ENCODE measurements around the gene CALHM1. TPM values are rescaled to one million over a fixed set of nuclear protein-coding genes. Genes with fewer than 3 reads are reported as not detected.
"Not testable (repeated sequence)": the region's sequence is repeated elsewhere in the genome, so short reads cannot be mapped to it uniquely, and the experiment has no call there.

CALHM1 gene, protein sequence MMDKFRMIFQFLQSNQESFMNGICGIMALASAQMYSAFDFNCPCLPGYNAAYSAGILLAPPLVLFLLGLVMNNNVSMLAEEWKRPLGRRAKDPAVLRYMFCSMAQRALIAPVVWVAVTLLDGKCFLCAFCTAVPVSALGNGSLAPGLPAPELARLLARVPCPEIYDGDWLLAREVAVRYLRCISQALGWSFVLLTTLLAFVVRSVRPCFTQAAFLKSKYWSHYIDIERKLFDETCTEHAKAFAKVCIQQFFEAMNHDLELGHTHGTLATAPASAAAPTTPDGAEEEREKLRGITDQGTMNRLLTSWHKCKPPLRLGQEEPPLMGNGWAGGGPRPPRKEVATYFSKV
- polyA plus RNA-seq (2014; cell fraction: cytosol; rRNA removed) = 0.12 and 0.23 TPM in 2 replicates
- 0.18 TPM in 1 of 2 replicates, not detected in the other for polyA plus RNA-seq (2014; cell fraction: nucleus; rRNA removed)

DNA sequence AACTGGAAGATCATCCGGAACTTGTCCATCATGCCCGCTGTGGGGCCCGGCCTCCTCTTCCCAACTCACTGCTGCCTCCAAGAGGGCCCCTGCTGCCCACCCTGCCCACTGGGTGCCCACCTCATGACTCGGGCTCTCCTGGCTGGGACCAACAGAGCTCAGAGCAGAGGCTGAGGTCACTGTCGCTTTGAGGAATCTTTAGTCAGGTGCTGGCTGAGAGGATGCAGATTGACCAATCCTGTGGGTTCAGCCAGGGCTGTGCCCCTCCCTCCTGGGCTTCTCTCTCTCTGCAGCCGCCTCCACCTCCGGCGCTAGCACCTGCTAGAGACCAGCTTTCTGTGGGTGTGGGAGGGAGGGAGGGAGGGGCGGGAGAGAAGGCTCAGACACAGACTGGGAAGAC lies at the start of gene CALHM1:
CALHM1 (minus strand) TSS at position 181 of the 400 bp plus-strand sequence; CDS start at position 32, 149 bp downstream.
- peak; percentile 72 for DNase-seq (ENCODE audit: low spot score)

DNA sequence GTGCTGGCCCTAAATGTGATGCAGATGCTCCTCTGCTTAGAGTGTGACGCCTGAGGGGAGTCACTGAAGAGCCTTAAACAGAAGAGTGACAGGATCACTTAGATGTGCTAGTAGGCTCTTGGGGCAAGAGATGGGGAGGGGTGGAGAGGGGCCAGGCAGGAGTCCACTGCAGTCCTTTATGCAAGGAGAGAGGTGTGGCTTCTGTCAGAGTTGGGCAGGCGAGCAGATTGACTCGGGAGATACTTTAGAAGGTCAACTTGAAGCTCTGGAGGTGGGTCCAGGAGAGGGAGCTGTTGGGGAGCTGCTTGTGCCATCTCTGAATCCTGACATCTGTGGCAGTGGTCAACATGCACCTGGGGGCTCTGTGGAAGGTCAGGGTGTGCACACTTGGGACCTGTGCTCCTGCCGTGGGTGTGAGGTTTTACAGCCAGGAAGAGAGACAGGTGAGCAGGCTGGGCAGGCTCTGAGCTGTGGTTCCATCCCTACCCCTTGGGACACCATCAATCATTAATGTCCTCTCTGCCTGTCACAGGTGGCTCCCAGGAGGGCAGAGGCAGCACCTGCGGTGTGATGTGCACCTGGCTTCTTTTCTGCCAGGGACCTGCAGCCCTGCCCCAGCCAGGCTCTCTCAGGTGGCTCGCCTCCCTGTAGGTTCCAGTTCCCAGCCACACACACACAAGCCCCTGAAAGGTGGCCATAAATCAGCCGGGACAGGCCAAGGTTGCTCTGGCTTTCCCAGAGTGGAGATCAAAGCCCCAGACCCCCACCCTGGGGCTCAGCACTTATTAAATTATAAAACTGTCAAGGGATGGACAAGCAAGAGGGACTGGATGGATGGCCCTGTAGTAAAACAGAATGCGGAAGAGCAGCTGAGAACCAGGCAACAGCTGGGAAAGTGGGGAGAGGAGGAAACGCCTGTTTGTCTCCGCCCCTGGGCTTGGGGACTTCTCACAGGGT lies 48.8 kb upstream of the CALHM1 start:
- DNase-seq (ENCODE audit: low spot score) = peak; percentile 91

DNA sequence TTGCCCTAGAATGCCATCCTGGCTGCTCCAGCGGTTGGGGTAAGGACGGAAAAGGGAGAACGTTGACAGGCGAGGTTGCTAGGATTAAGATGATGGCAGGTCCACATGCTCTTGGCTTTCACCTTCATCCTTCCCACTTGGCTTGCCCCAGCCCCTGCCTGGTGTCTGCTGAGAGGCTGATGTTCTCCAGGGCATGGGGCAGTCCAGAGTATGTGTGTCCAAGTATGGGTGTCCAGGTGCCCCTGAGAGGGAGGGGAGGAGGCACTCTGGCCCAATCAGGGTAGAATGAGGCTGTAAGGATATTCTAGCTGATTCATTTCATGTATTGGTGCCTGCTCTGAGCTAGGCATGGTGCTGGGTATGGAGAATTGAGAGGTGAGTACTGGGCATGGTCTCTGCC lies 47.4 kb upstream of the CALHM1 start:
- no peak for DNase-seq (ENCODE audit: low spot score)

DNA sequence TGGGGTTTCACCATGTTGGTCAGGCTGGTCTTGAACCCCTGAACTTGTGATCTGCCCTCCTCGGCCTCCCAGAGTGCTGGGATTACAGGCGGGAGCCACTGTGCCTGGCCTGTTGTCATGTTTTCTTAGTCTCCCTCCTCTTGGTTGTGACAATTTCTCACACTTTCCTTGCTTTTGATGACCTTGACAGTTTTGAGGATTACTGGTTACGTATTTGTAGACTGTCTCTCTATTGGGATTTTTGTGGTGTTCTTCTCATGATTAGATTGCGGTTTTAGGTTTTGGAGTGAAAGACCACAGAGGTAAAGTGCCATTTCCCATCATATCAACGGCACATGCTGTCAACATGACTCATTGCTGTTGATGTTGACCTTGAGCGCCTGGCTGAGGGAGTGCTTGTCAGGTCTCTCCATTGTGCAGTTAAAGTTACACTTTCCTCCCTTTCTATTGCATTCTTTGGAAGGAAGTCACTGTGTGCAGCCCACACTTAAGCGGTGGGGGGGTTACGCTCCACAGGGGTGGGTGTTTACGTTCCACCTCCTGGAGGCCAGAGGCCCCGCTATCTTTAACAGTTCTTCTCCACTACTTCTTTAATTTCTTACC lies 45.6 kb upstream of the CALHM1 start:
- no peak for DNase-seq (ENCODE audit: low spot score)

DNA sequence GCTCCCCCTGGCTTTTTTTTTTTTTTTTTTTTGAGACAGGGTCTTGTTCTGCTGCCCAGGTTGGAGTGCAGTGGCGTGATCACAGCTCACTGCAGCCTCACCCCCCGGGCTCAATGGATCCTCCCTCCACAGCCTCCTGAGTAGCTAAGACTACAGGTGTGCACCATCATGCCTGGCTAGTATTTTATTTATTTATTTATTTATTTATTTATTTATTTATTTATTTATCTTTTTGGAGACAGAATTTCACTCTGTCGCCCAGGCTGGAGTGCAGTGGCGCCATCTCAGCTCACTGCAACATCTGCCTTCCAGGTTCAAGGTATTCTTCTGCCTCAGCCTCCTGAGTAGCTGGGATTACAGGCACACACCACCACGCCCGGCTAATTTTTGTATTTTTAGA lies 45.1 kb upstream of the CALHM1 start:
- DNase-seq (ENCODE audit: low spot score) = not testable (repeated sequence)

DNA sequence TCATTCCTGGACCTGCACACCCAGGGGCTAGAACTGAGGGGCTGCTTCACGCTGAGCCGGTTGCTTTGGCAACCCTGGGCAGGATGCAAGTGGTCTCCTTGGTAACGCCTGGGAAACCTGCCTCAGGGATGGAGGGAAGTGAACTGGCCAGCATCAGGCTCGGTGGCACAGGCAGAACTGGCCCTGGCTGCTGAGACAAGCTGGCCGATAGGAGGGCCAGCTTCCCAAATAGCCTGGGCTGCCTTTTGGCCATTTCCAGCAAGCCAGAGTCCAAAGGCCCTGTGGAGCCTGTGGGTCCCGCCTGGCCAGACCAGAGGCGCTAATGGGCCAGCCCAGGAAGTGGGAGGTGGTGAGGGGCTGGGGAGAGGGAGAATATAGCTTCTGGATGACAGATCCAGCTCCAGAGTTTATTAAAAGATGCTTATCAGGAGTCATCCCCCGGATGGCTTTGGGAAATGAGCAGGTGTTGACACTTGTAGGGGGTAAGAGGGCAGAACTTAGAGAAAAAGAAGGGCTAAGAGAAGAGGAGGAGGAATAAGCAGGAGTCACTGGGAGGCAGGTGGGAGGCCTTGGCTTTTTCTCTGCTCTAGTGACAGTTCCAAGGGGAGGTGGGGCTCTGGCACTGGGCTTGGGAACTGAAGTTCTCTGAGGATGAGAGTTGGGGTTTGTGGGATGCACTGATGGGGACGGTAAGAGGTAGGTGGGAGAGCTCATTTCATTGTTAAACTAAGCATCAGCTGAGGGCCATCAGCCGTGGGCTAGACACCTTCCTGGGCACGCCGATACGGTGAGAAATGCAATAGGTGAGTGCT lies 44.4 kb upstream of the CALHM1 start:
- DNase-seq (ENCODE audit: low spot score) = peak; percentile 79

DNA sequence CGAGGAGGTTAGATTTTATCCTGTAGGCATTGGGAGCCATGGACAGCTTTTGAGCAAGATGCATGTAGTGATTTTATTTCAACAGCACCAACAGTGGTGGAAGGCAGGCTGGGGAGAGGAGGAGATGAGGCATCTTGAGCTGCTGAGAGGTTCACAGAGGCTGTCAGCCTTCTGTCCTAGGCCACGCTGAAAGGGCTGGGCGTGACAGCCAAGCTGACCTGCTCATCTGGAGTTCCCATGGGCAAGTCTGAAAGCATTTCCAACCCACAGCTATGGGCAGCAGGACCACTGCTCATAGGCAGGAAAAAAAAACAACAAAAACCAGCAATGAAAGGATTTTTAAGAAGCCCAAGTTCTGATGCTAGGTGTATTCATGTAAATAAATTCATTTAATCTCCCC lies 42.5 kb upstream of the CALHM1 start:
- no peak for DNase-seq (ENCODE audit: low spot score)

DNA sequence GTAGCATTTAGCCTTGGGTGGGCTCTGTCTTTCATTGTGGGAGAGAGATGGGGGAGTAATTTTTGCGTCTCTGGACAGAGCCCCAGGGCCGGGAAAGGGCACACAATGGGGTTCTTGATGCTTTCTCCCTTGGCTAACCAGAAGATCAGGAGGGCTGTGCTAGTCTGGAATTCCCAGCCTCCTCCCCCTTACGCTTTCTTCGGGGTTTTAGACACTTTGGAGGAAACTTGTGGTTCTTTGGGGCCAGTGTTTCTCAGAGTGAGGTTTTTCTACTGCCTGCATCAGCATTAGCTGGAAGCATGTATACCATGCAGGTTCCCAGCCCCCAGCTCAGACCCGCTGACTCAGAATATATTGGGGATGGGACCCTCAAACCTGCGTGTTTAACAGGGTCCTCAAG lies 41.8 kb upstream of the CALHM1 start:
- no peak for DNase-seq (ENCODE audit: low spot score)

DNA sequence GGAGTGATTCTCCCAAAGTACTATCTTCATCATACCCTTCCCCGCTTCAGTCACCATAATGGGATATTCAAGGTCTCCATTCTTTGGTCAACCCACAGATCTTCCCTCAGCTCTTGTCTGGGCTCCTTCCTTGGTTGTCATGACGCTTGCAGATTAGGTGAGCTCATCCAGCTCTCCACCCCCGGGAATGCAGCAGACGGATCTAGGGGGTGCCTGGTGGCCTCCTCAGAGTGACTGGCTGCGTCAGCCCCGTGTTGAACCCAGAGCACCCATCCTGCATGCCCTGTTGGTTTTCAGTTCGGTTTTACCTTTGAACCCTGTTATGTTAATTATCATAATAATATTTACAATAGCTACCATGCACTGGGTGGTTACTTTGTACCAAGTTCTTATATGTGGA lies 41.2 kb upstream of the CALHM1 start:
- DNase-seq (ENCODE audit: low spot score) = no peak

DNA sequence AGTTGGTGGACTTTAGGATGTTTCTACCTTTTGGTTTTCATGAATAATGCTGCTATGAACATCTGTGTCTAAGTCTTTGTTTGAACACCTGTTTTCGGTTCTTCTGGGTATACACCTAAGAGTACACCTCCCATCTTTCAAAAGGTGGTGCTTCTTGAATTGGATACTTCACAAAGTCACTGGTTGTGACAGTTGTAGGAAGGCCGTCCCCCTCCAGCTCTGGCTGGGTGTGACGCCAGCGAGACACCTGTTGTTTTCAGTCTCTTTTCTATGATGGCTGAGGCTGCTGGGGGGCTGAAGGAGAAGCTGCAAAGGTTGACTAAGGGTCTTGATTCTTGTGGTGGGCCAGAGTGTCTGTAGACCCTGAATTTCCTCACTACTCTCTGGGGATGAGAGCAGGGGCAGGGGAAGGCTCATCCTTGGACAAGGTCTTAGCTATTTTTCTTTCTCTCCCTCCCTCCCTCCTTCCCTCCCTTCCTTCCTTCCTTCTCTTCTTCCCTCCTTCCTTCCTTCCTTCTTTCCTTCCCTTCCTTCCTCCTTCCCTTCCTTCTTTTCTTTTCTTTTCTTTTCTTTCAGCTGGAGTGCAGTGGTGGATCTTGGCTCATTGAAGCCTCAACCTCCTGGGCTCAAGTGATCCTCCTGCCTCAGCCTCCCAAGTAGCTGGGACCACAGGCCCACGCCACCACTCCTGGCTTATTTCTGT lies 40.4 kb upstream of the CALHM1 start:
- DNase-seq (ENCODE audit: low spot score) = no peak

DNA sequence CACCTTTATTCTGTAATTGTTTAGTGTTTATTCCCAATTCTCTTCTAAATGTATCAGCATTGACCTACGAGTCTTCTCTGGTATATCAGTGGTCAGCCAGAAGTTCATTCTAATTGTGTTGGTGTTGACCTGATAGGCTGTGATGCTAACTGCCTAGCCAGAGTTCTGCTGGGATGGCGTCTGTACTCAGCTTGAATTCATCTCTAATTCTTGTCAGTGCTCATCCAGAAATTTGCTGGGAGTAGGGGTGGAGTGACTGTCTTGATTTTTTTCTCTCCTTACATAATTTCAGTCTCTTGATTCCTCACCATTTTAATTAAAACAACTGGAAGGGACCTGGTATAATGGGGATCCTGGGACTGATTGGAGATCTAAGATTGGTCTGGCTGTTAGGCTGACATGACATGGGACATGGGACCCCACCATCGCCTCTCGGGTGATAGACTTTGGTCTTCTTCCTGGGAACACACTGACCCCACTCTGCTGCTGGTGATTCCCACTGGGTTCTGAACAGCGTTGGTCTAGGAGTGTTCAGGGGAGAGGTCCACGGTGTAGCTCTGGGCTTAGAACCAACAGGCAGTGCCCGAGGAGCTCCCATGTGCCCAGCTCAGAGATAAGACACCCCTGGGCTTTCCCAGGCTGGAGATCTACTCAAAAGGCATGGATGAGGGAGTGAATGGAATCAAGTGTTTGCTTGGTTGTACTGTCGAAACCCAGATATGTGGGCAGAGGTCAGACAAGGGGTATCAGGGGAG lies 38.6 kb upstream of the CALHM1 start:
- no peak for DNase-seq (ENCODE audit: low spot score)

DNA sequence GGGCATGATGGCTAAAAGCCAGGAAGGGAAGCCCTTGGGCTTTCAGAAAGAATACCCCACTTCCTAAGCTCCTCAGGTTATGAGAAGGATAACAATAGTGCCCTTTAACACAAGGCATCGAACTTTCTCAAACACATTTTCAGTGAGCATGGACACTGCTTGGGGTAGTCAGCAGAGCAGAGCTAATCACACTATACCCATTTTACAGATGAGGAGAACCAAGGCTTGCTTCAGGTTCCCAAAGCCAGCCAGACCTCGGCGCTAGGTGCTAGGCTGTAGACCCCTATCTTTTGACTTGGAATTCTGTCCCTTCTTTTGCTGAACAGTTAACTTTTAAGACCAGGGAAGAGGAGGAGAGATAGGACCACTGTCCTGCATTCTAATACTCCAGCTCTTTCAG lies 36.6 kb upstream of the CALHM1 start:
- DNase-seq (ENCODE audit: low spot score) = no peak

DNA sequence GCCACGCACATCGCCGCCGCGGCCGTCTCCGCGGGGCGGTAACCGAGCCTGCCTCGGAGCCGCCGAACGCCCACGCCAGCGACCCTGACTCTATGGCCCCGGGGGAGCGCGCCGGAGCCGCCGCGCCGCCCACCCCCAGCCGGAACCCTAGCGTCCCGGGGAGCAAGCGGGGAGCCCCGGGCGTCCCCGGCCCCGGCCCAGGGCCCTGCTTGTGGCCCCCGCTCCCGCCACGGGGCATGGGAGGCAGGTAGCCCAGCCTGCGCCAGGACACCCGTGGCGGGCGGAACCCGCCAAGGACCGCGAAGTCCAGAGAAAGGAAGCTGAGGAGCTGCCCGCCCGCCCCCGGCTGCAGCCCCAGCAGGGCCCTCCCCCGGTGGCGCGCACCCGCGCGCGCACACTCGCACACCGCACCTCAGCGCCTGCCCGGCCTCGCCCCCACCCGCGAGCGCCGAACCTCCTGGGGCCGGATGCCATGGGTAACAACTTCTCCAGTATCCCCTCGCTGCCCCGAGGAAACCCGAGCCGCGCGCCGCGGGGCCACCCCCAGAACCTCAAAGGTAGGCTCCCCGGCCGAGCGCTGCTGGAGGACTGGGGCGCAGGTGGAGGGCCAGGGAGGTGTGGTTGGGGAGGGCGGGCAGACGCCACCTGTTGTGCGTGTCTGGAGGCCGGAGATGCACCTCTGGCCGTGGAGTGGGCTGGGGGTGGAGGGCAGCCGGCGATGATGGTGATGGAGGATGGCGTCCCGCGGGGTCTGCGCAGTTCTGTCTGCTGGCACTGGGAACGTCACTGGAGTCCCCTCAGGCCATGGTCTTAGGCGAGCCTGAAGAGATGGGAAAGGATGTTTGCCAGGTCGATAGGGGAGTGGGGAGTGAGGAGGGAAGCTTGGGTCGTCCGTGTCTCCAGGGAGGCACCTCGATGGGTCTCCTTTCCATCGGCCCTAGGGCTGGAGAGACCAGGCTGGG lies 35.5 kb upstream of the CALHM1 start:
- DNase-seq (ENCODE audit: low spot score) = no peak

DNA sequence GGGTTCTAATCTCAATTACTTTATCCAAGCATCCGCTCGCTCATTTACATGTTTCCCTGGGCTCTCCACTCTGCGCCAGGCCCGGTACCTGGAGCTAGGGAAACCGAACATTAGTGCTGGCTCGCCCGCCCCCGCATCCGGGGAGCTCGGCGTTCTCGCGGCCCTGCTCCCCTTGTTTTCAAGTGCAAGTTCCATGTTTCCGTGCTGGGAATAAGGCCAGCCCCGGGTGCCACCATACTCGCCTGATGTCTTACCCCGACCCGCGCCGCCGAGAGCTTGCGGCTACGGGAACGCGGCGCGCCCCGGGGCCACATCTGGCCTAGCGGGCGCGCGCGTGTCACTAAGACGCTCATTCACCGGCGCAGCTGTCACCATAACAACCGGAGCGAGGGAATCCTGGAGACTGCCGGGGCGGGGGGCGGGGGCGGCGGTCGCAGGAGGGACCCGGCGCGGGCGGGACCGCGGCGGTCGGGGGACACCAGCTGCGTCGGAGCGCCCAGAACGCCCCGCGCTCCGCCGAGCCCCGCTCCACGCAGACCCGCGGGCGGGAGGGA lies 34.7 kb upstream of the CALHM1 start, which contains the start of gene NEURL1:
NEURL1 (plus strand) TSS at position 344 of the 554 bp plus-strand sequence. CDS start 683 bp downstream, outside the sequence.
- no peak for DNase-seq (ENCODE audit: low spot score)

DNA sequence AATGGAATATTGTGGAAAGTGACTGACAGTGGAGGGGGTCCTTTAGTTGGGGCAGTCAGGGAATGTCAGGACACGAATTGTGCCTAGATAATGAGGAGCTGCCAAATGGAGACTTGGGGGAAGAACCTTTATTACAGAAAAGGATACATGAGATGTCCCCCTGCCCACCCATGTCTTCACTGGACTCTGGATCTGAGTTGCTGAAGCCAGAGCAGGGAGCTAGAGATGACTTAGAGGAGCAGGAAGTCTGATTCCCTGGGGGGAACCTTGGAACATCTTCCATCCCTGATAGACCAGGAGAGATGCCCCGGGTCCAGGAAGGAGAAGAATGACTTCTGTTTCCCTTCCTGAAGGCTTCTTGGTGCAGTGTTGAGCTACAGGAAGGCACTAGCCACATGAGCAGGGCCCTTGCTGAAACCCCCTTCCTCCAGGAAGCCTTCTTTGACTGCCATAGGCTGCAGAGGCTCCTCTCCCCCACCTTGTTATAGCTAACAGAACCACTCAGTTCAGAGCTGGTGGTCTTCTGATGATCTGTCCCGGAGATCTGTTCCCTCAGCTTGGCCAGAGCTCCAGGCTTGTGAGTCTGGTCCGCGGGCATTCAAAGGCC lies 34.1 kb upstream of the CALHM1 start:
- DNase-seq (ENCODE audit: low spot score) = no peak

DNA sequence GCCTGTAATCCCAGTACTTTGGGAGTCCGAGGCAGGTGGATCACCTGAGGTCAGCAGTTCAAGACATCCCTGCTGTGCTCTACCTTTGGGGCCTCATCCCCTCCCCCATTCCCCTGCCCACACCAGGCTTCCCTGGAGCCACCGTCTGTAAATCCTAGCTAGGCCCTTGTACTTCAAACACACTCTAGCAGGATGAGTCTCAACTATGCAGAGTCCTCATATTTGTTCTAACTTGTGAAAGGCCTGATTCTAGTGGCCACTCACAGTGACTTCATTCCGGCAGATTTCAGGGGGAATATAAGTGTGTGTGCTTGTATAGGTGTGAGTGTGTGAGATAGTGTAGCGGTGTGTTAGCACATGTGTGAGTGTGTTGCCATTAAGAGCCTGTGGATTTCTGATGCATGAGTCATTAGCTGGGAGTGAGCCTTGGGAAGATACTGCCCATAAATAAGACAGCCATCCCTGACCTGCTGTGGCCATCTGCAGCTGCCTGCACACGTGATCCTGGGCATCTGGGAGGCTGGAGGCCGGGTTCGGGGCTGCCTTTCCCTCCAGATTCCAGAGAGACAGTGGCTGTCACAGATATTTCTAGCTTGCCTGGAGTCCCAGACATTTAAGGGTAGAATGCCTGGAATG lies 33.1 kb upstream of the CALHM1 start:
- peak; percentile 69 for DNase-seq (ENCODE audit: low spot score)

DNA sequence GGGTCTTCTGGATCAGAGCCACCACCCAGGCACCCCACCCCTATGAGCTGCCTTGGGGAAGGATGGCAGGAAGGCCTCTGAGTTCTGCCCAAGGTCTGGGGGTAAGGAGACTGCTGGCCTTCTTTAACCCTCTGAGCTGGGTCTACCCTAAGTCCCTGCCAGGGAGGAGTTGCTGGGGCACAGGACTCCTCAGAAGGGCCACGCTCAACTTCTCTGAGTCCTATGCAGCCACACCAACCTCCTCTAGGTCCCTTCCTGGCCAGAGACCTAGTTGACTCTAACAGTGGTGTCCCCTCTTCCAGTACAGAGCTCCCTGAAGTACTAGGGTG lies 32.2 kb upstream of the CALHM1 start:
- DNase-seq (ENCODE audit: low spot score) = no peak

DNA sequence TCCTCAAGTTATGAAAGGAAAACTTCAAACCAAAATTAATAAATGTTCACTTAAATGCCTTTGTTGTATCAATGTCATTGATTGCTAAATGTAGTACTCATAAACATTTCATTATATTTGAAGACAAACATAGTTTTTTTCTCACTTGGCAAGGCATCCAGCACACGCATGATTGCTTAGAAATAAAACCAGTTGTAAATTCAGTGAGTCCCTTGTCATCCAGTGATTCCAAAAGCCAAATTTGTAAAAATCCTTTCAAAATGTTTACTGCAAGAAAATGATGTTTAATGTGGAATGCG lies 28.7 kb upstream of the CALHM1 start:
- no peak for DNase-seq (ENCODE audit: low spot score)

Measured in SK-N-DZ (cell line).